ENCODE measurements around the gene CDK13.
A peak's percentile ranks its signal among the peaks of the same experiment; 100 is the strongest.
"Not testable (repeated sequence)": the region's sequence is repeated elsewhere in the genome, so short reads cannot be mapped to it uniquely, and the experiment has no call there.

The CDK13 gene

GRCh38 chr7:40105879-40106473 is 155.9 kb downstream of the CDK13 start:
- no peak for DNase-seq

GRCh38 chr7:40115936-40116335 is 165.9 kb downstream of the CDK13 start:
- no peak for DNase-seq

GRCh38 chr7:40117199-40117598 is 167.1 kb downstream of the CDK13 start:
- not testable (repeated sequence) for DNase-seq

- not testable (repeated sequence) for DNase-seq
Measured at GRCh38 chr7:40118201-40118600, 168.1 kb downstream of the CDK13 start.

- no peak for DNase-seq
Measured at GRCh38 chr7:40120020-40120419, 170.0 kb downstream of the CDK13 start.

GRCh38 chr7:40122100-40122939 is 172.3 kb downstream of the CDK13 start:
- not testable (repeated sequence) for DNase-seq

- DNase-seq: no peak
Measured at GRCh38 chr7:40122940-40123254, 172.8 kb downstream of the CDK13 start.

GRCh38 chr7:40133561-40134427 is 183.7 kb downstream of the CDK13 start:
- peak; percentile 44 for DNase-seq

- peak; percentile 44 for DNase-seq
Measured at GRCh38 chr7:40134428-40135316, 184.6 kb downstream of the CDK13 start, which contains the start of the genes MPLKIP and SUGCT. MPLKIP (minus strand) TSS chr7:40134622; CDS start chr7:40134567, 55 bp downstream. SUGCT (plus strand) TSS chr7:40135005.

GRCh38 chr7:40135317-40135610 is 185.2 kb downstream of the CDK13 start:
- DNase-seq: no peak

- DNase-seq: no peak
Measured at GRCh38 chr7:40137563-40137962, 187.5 kb downstream of the CDK13 start.

GRCh38 chr7:40138973-40139372 is 188.9 kb downstream of the CDK13 start:
- no peak for DNase-seq

- not testable (repeated sequence) for DNase-seq
Measured at GRCh38 chr7:40139891-40140290, 189.8 kb downstream of the CDK13 start.

GRCh38 chr7:40141916-40142315 is 191.9 kb downstream of the CDK13 start:
- not testable (repeated sequence) for DNase-seq

- not testable (repeated sequence) for DNase-seq
Measured at GRCh38 chr7:40145596-40146130, 195.6 kb downstream of the CDK13 start.

- DNase-seq: no peak
Measured at GRCh38 chr7:40147371-40148246, 197.6 kb downstream of the CDK13 start.

GRCh38 chr7:40148247-40148580 is 198.2 kb downstream of the CDK13 start:
- not testable (repeated sequence) for DNase-seq

- DNase-seq: no peak
Measured at GRCh38 chr7:40148671-40149070, 198.6 kb downstream of the CDK13 start.

Data from NCI-H510A (cell line).